ENCODE data around the gene C11orf16.
A peak's percentile ranks its signal among the peaks of the same experiment; 100 is the strongest.

Gene C11orf16

DNA sequence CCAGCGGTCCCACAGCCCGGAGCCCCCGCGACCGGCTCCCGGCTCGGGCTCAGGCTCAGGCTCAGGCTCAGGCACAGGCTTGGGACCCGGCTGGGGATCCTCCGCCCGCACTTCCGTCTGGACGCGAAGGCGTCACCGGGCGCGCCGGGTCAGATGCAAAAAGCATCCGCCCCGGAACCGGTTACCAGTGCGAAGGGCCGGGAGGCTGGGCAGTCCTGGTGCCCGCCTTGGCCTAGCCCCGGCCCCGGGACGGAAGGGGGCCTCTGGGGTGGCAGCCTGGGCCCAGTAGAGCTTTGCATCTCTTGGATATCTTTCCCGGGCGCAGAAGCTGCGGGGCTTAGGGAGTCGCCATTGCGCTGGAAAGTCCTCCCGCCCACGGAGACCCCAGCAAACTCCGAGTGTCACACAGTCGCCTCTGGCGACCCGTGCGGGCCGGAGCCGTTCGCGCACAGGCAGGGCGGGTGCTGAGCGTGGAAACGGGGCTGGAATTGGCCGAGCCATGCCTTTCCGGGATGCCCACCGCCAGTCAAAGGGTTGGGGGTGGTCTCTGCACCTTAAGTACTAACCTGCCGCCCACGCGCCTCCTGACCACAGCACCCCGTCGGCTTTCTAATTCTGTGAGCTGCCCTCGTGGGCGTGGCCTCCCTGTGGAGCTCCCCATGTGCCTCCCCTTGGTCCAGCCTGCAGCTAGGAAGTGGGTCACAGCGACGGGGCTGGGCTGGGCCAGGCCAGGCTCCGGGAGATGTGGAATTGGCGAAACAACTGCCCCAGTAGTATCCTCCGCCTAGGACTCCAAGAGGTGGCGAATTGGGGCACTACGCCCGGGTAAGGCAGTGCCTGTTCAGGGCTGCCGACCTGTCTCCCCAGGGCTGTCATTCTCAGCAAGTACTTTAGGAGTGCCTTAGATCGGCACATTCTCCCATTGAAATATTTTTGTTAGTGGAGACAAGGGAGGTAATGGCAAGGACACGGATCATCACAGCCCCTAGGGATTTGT is 31.9 kb upstream of the C11orf16 start, which contains the start of gene TMEM9B:
Gene TMEM9B, minus strand, starts transcription at position 119 of the 997 bp plus-strand sequence. CDS start 129 bp downstream, outside the sequence.
- TF ChIP-seq, protein P1, sequence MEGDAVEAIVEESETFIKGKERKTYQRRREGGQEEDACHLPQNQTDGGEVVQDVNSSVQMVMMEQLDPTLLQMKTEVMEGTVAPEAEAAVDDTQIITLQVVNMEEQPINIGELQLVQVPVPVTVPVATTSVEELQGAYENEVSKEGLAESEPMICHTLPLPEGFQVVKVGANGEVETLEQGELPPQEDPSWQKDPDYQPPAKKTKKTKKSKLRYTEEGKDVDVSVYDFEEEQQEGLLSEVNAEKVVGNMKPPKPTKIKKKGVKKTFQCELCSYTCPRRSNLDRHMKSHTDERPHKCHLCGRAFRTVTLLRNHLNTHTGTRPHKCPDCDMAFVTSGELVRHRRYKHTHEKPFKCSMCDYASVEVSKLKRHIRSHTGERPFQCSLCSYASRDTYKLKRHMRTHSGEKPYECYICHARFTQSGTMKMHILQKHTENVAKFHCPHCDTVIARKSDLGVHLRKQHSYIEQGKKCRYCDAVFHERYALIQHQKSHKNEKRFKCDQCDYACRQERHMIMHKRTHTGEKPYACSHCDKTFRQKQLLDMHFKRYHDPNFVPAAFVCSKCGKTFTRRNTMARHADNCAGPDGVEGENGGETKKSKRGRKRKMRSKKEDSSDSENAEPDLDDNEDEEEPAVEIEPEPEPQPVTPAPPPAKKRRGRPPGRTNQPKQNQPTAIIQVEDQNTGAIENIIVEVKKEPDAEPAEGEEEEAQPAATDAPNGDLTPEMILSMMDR (IDR thresholded peaks at IDR 0.05; ENCODE audit: low read depth, low read length, missing control alignments) = no peak
- DNase-seq (ENCODE audit: extremely low read depth, low read depth) = peak; percentile 60
- peak within 1 kb of the TSS; percentile 83 for H3K4me3 ChIP-seq (replicated peaks; ENCODE audit: low read depth, low read length)

DNA sequence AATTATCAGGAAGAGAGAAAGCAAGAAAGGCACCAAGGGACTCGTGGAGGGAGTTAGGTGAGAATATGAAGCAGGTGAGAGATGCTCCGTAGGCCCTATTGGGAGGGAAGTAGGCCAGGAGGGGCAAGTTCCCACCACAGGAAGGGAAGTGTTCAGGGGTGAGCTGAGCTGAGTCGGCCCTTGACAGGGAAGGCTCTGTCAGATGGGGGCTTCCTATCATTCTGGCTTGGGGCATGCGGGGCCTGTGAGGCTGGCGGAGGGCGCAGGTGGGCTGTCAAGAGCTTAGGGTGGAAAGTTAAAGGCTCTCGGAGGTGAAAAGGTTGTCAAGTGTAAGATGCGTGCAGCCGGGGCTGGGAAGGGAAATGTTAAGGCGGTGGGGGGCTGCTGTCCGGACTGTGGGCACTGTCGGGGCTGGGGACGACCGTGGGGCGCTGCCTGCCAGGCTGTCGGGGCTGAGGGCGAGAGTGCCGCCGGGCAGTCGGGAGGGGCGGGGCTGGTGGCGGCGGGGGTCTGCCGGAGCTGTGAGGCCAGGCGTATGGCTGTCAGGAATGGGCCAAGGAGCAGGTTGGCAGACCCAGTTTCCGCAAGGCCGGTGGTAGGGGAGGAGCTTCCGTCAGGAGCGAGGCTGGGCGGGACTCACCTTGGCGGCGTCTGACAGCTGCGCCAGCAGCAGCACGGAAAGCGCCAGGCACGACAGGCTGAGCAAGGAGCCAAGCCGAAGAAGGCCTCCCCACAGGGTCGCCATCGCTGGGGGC is 31.0 kb upstream of the C11orf16 start:
- peak overlapping the region; percentile 83 for H3K4me3 ChIP-seq (replicated peaks; ENCODE audit: low read depth, low read length)
- no peak for DNase-seq (ENCODE audit: extremely low read depth, low read depth)
- TF ChIP-seq, protein P1 (IDR thresholded peaks at IDR 0.05; ENCODE audit: low read depth, low read length, missing control alignments) = no peak

DNA sequence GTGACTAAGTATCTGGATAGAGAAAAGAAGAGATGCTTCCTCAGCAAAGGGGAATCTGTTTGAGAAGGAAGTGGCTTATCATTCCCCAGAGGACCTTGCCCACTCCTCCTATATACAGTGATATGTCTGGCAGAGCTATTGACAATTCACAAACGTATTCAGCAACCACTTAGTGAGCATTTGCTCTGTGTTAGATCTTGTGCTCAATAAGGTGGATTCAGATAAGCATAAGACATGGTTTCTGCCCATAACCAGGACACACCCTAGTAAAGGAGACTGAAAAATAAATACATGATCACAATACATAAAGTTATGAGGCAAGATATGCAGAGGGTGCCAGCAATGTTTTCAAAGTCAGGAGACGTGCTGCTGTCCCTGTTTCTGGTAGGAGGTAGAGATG is 30.1 kb upstream of the C11orf16 start:
- H3K4me3 ChIP-seq (replicated peaks; ENCODE audit: low read depth, low read length) = peak overlapping the region; percentile 83
- TF ChIP-seq, protein P1 (IDR thresholded peaks at IDR 0.05; ENCODE audit: low read depth, low read length, missing control alignments) = no peak
- no peak for DNase-seq (ENCODE audit: extremely low read depth, low read depth)

DNA sequence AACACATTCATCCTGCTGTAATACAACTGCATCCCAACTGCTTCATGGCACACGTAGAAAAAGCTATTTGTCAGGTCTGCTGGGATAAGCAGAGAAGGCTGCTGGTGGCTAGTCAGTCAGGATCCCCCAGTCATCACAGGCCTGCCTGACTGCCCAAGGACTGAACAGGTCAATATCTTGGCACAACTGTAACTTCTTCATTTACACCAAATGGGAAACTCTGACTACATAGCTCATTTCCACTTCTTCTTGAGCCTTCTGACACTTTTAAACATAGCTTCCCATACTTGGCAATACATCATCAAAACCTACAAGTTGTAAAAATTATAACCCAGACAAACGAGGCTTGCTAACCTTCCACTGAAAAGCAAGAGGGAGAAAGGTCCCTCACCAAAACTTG is 28.7 kb upstream of the C11orf16 start:
- H3K4me3 ChIP-seq (replicated peaks; ENCODE audit: low read depth, low read length) = no peak overlapping the region
- no peak for DNase-seq (ENCODE audit: extremely low read depth, low read depth)
- TF ChIP-seq, protein P1 (IDR thresholded peaks at IDR 0.05; ENCODE audit: low read depth, low read length, missing control alignments) = no peak

DNA sequence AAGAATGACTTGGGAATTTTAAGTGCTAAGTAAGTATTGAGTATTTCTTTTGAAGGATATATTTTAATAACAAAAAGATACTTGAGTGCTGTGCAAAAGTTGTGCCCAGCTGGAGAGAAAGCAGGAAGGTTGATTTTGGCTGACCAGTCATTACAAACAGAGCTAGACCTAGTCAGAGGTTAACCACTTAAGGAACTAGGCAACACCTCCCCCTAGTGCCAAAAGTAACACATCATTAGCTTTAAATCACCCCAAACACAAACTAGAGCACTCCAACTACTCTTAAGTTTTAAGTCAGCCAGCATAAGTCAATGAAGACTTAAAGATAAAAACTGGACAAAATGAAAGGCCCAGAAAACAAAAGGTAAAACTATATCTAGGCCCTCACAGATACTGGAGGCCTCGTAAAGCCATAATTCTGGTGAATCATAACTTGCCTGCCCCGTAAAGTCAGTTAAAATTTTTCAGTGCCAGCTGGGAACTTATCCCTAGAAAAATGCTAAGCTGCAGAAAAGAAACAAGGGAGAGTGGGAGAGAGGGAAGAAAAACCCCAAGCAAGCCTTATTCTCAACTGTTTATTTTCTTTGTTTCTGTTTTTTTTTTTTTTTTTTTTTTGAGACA is 26.9 kb upstream of the C11orf16 start:
- peak; percentile 75 for DNase-seq (ENCODE audit: extremely low read depth, low read depth)
- TF ChIP-seq, protein P1 (IDR thresholded peaks at IDR 0.05; ENCODE audit: low read depth, low read length, missing control alignments) = peak; percentile 56

DNA sequence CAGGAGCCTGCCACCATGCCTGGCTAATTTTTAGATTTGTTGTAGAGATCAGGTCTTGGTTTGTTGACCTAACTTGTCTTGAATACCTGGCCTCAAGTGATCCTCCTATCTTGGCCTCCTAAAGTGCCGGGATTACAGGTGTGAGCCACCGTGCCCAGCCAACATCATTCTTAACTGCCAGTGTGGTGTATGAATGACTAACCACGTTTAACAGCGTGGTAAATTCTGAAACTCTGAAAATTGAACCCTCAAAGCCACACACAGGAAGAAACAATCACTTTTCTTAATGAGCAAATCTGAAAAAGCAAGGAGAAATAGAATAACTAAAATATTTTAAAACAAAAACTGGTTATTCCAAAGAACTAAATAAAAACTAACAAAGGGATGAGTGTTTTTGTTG is 24.1 kb upstream of the C11orf16 start:
- TF ChIP-seq, protein P1 (IDR thresholded peaks at IDR 0.05; ENCODE audit: low read depth, low read length, missing control alignments) = no peak
- DNase-seq (ENCODE audit: extremely low read depth, low read depth) = no peak
- no peak overlapping the region for H3K4me3 ChIP-seq (replicated peaks; ENCODE audit: low read depth, low read length)

More for the DNA sequence above, 26.9 kb upstream of the C11orf16 start:
- no peak overlapping the region for H3K4me3 ChIP-seq (replicated peaks; ENCODE audit: low read depth, low read length)
